Subcutaneous adipose tissue (tissue), 4 donors: ENCODE data around the gene HERC2. TPM values are rescaled to one million over a fixed set of nuclear protein-coding genes. Genes with fewer than 3 reads are reported as not detected.

Source experiments
- small RNA-seq: library from RNA; depleted of rRNA; stranded (forward); fragments of <200 nt; gene quantifications from one replicate; pipeline ENCODE3, GENCODE V24; 2016
- total RNA-seq, 4 donors: library from RNA; depleted of rRNA; stranded (reverse); fragments of >200 nt; gene quantifications; one replicate each; pipeline ENCODE4 v1.1.0, GENCODE V29; 2016
- TF ChIP-seq, protein P1 (sequence below): fragments of 450-650 bp; IDR thresholded peaks from one replicate; pipeline ENCODE4 v1.5.1; 2016; ENCODE audit warnings: low read depth, mild to moderate bottlenecking, control low read depth, antibody characterized with exemption, moderate library complexity

Gene HERC2
- total RNA-seq, 4 donors from 2014 or later = 41.5 to 73.8 (median 50.7) TPM

DNA sequence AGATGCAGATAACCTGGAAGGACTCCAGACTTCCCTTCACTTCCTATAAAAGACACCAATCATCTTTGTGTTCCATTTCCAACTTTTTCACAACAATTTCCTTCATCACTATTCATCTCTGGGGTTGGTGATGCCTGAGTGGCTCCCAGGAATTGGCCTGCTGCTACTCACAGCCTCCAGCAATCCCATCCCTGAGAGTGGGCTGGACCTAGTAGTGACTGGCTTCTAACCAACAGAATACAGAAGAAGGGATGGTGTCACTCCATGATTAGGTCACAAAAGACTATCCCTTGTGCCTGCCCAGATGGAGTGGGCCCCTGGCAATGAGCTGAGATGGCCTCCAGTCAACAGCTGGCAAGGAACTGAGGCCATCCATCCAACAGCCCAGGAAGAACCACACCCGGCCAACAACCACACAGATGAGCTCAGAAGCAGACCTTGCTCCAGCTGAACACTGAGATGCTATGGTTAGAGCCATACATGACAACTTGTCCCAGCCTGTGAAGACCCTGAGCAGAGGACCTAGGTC, 243.7 kb downstream of the HERC2 start:
- TF ChIP-seq, protein P1, sequence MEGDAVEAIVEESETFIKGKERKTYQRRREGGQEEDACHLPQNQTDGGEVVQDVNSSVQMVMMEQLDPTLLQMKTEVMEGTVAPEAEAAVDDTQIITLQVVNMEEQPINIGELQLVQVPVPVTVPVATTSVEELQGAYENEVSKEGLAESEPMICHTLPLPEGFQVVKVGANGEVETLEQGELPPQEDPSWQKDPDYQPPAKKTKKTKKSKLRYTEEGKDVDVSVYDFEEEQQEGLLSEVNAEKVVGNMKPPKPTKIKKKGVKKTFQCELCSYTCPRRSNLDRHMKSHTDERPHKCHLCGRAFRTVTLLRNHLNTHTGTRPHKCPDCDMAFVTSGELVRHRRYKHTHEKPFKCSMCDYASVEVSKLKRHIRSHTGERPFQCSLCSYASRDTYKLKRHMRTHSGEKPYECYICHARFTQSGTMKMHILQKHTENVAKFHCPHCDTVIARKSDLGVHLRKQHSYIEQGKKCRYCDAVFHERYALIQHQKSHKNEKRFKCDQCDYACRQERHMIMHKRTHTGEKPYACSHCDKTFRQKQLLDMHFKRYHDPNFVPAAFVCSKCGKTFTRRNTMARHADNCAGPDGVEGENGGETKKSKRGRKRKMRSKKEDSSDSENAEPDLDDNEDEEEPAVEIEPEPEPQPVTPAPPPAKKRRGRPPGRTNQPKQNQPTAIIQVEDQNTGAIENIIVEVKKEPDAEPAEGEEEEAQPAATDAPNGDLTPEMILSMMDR = no peak

GRCh38 chr15:28075573-28075972, 246.4 kb downstream of the HERC2 start:
- TF ChIP-seq, protein P1 = no peak

DNA sequence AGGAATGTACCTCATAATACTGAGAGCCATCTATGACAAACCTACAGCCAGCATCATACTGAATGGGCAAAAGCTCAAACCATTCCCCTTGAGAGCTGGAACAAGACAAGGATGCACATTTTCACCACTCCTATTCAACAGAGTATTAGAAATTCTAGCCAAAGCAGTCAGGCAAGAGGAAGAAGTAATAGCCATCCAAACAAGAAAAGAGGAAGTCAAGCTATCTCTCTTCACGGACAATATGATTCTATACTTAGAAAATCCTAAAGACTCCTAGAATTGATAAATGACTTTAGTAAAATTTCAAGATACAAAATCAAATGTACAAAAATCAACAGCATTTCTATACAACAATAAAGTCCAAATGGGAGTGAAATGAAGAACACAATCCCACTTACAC, 253.0 kb downstream of the HERC2 start:
- TF ChIP-seq, protein P1 = no peak

DNA sequence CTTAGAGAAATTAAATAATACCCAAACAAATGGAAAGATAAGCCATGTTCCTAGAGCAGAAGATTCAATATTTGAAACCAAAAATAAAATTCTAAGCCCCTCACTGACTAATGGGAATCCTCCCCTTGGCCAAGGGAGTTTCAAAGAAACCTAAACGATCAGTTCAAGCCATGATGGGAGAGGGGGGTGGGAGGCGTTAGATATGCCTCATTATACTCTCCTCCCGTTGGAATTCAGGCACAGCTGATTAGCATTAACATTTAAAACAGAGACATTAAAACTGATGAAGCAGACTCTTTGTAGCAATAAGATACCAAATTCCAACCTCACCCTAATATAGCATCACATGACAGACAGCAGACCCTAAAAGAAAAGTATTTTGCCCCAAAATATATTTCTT, 255.7 kb downstream of the HERC2 start:
- TF ChIP-seq, protein P1 = no peak

Small RNAs within 50 kb of the gene (small RNA-seq; reads per million reads assigned to genes)
- not detected for gene AC091304.5

Other genes starting within 250 kb of the HERC2 start
- 1 to 10 TPM in 1 of 4 donors, not detected in 3; 1.1 TPM for gene OCA2, start 222.9 kb downstream of the HERC2 start, total RNA-seq
- not detected for gene GOLGA6L24, start 35.9 kb upstream of the HERC2 start, total RNA-seq
- gene GOLGA8F, start 56.5 kb upstream of the HERC2 start, total RNA-seq = not detected
- not detected for gene GOLGA8G, start 210.8 kb upstream of the HERC2 start, total RNA-seq
- not detected for gene GOLGA6L25, start 231.4 kb upstream of the HERC2 start, total RNA-seq